ENCODE measurements around the gene CHD2.

DNA sequence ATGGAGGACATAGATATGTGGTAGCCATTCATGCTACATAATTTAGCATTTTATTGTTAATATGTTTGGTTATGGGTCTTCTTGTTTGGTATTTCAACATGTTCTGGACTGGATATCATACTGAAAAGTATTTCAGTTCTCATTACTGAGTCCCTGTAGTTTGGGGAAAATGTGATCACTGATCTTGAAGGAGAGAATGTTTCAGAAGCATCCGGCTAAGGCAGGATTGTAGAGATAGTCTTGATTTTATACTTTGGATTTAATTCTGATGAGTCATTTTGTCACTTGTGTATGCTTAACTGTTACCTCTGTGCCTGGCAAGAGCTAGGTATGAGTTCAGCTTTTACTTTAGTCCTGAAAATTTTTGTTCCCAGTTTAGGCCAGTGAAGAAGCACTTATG, 7.1 kb downstream of the CHD2 start:
- TF ChIP-seq YY1 (IDR thresholded peaks at IDR 0.05; ENCODE audit: insufficient read depth, insufficient read length): no peak
- no peak for TF ChIP-seq SUZ12 (IDR thresholded peaks at IDR 0.05; ENCODE audit: extremely low read depth, insufficient read depth, insufficient read length)
- no peak for TF ChIP-seq ZNF274 (IDR thresholded peaks at IDR 0.05; ENCODE audit: low read depth, low read length)

Measured in NT2/D1 (cell line).